ENCODE results near the gene KRTAP5-4. TPM values are rescaled to one million over a fixed set of nuclear protein-coding genes. Genes with fewer than 3 reads are reported as not detected.
"Not testable (repeated sequence)": the region's sequence is repeated elsewhere in the genome, so short reads cannot be mapped to it uniquely, and the experiment has no call there.

The KRTAP5-4 gene
- total RNA-seq, 4 donors from 2014 or later, result not detected

DNA sequence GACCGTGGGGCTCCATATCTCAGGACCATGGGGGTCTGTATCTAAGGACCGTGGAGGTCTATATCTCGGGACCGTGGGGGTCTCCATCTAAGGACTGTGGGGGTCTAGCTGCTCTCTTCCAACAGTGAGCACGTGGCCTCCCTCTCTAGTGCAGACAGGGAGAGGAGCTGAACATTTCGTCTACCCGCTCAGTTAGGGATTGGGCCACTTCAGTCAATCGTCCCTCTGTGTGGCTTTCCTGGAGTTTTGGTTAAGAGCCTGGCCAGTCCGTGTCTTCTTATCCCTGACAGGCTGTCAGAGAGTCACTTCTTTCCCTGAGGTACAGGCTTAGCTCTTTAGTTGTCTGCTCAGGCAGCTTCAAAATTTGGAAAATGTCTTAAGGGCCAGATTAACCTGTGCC, 40.0 kb downstream of the KRTAP5-4 start:
- Histone ChIP-seq H3K9me3 (peaks cover 0 to 8% (median 0%) of the 10 kb centered on the region in 3 donors), H3K27ac (no peak overlapping the region), H3K36me3 (no peaks in the 10 kb centered on the region), H3K4me3 (no peak overlapping the region), H3K27me3 (peaks cover 13% of the 10 kb centered on the region), H3K4me1 (no peaks in the 10 kb centered on the region)
- WGBS, 2 donors (ENCODE audit: low coverage in 1 of 2), result 83 to 84% methylated on average over 5 to 8 of the region's 9 CpGs
- TF ChIP-seq CTCF (IDR thresholded peaks at IDR 0.05) (no peak), POLR2AphosphoS5 (IDR thresholded peaks at IDR 0.05) (no peak), EP300 (IDR thresholded peaks at IDR 0.05) (no peak), POLR2A (IDR thresholded peaks at IDR 0.05) (no peak)
- ATAC-seq, result no peak

GRCh38 chr11:1576825-1577224, 45.1 kb downstream of the KRTAP5-4 start:
- WGBS, 2 donors (ENCODE audit: low coverage in 1 of 2), result 78 to 92% methylated on average over 2 to 6 of the region's 6 CpGs
- H3K27ac ChIP-seq, result no peak overlapping the region
- no peak for ATAC-seq
- no peak overlapping the region for H3K4me3 ChIP-seq
- no peaks in the 10 kb centered on the region for H3K36me3 ChIP-seq
- peaks cover 0 to 29% (median 18%) of the 10 kb centered on the region in 3 donors for H3K4me1 ChIP-seq
- no peak for TF ChIP-seq POLR2AphosphoS5 (IDR thresholded peaks at IDR 0.05)
- no peak for TF ChIP-seq POLR2A (IDR thresholded peaks at IDR 0.05)
- TF ChIP-seq CTCF (IDR thresholded peaks at IDR 0.05), result no peak
- no peak for TF ChIP-seq EP300 (IDR thresholded peaks at IDR 0.05)
- peaks cover 15% of the 10 kb centered on the region for H3K27me3 ChIP-seq
- H3K9me3 ChIP-seq, result peaks cover 0 to 8% (median 0%) of the 10 kb centered on the region in 3 donors

GRCh38 chr11:1575756-1576155, 46.2 kb downstream of the KRTAP5-4 start:
- H3K27ac ChIP-seq, result not testable (repeated sequence)
- 78 to 80% methylated on average over 9 to 16 of the region's 16 CpGs for WGBS, 2 donors (ENCODE audit: low coverage in 1 of 2)

DNA sequence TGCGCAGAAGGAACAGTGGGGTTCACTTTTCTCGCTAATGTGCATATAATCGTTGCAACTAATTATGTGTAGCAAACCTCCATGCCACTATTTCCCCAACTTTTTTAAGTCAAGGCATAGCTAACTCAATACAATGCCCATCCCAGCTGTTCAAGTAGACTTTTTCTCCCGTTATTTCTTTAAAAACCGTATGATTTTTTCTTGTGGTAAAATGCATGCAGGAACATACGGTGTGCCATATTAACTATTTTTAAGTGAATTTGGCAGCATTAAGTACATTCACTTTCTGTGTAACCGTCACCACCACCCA, 47.0 kb downstream of the KRTAP5-4 start:
- H3K36me3 ChIP-seq, result no peaks in the 10 kb centered on the region
- H3K4me3 ChIP-seq, result no peak overlapping the region
- ATAC-seq, result no peak
- TF ChIP-seq POLR2A (IDR thresholded peaks at IDR 0.05), result no peak
- no peak for TF ChIP-seq CTCF (IDR thresholded peaks at IDR 0.05)
- TF ChIP-seq EP300 (IDR thresholded peaks at IDR 0.05), result no peak
- no peak for TF ChIP-seq POLR2AphosphoS5 (IDR thresholded peaks at IDR 0.05)
- H3K4me1 ChIP-seq, result peaks cover 0 to 46% (median 24%) of the 10 kb centered on the region in 3 donors
- peak overlapping the region in 1 of 4 donors; percentile 81 for H3K27ac ChIP-seq
- peaks cover 0 to 8% (median 0%) of the 10 kb centered on the region in 3 donors for H3K9me3 ChIP-seq
- H3K27me3 ChIP-seq, result peaks cover 15% of the 10 kb centered on the region
- WGBS, 2 donors (ENCODE audit: low coverage in 1 of 2), result 21 to 30% methylated on average over 3 to 7 of the region's 7 CpGs

More at GRCh38 chr11:1575756-1576155, 46.2 kb downstream of the KRTAP5-4 start:
- not testable (repeated sequence) for H3K9me3 ChIP-seq, H3K4me3 ChIP-seq, H3K36me3 ChIP-seq, ATAC-seq
- Histone ChIP-seq H3K4me1 (peaks cover 0 to 38% (median 18%) of the 10 kb centered on the region in 3 donors), H3K27me3 (peaks cover 15% of the 10 kb centered on the region)

- Histone ChIP-seq H3K27me3 (peaks cover 15% of the 10 kb centered on the region), H3K4me1 (peaks cover 0 to 51% (median 29%) of the 10 kb centered on the region in 3 donors), H3K4me3 (peak overlapping the region in 1 of 2 donors; percentile 73), H3K9me3 (peaks cover 0 to 8% (median 0%) of the 10 kb centered on the region in 3 donors), H3K36me3 (no peaks in the 10 kb centered on the region), H3K27ac (peak overlapping the region in 3 of 4 donors; percentile 81 to 94 (median 86))
- TF ChIP-seq CTCF (IDR thresholded peaks at IDR 0.05), result peak in 3 of 4 experiments; percentile 90 to 97 (median 93)
- no peak for TF ChIP-seq EP300 (IDR thresholded peaks at IDR 0.05)
- no peak for TF ChIP-seq POLR2A (IDR thresholded peaks at IDR 0.05)
- peak; percentile 39 for ATAC-seq
- WGBS, 2 donors (ENCODE audit: low coverage in 1 of 2), result no CpG with 5 or more reads among the region's 64 CpGs
Observed at GRCh38 chr11:1574238-1574932, 47.6 kb downstream of the KRTAP5-4 start.
